Upper lobe of left lung (tissue), 6 donors: ENCODE measurements around the gene ODF4. TPM values are rescaled to one million over a fixed set of nuclear protein-coding genes. Genes with fewer than 3 reads are reported as not detected.

Experiments used
- ATAC-seq, 2 donors: fragments of 200-7000 bp; cut with Tn5 transposase; one replicate each; pipeline ENCODE4 v1.9.1; 2022; ENCODE audit warnings: mild to moderate bottlenecking in 2 of 2, moderate library complexity in 2 of 2; ENCODE audit not compliant: low FRiP score in 2 of 2
- DNase-seq, 2 donors: peaks; one replicate each; pipeline ENCODE4 v3.0.0-alpha.2; 2019 to 2020
- H3K27ac ChIP-seq, 4 donors: fragments of 200-600 bp; sonication (generic); one replicate each; pipeline ENCODE4 v1.5.1; 2016 to 2019
- H3K27me3 ChIP-seq, 4 donors: fragments of 200-600 bp; sonication (generic); one replicate each; pipeline ENCODE4 v1.5.1; 2017 to 2019
- H3K36me3 ChIP-seq, 4 donors: fragments of 200-600 bp; sonication (generic); one replicate each; pipeline ENCODE4 v1.5.1; 2016 to 2019
- H3K4me1 ChIP-seq, 4 donors: fragments of 200-600 bp; sonication (generic); one replicate each; pipeline ENCODE4 v1.5.1; 2018 to 2019
- H3K4me3 ChIP-seq, 4 donors: fragments of 200-600 bp; sonication (generic); one replicate each; pipeline ENCODE4 v1.5.1; 2017 to 2019; ENCODE audit warnings: mild to moderate bottlenecking in 2 of 4, moderate library complexity in 1 of 4
- H3K9me3 ChIP-seq, 4 donors: fragments of 200-600 bp; sonication (generic); one replicate each; pipeline ENCODE4 v1.5.1; 2018 to 2019
- EP300 ChIP-seq, 4 donors: sonication (generic); formaldehyde crosslinking; IDR thresholded peaks; one replicate each; pipeline ENCODE4 v1.5.1; 2017; ENCODE audit warnings: antibody characterized with exemption in 4 of 4, control low read depth in 2 of 4
- POLR2A ChIP-seq, 4 donors: fragments of 450-650 bp; IDR thresholded peaks; one replicate each; pipeline ENCODE4 v1.5.1; 2016 to 2017; ENCODE audit warnings: antibody characterized with exemption in 4 of 4, mild to moderate bottlenecking in 2 of 4
- POLR2AphosphoS5 ChIP-seq, 2 donors: sonication (generic); formaldehyde crosslinking; IDR thresholded peaks; one replicate each; pipeline ENCODE4 v1.5.1; 2017; ENCODE audit warnings: antibody characterized with exemption in 2 of 2
- WGBS, 2 donors: methylation state at CpG; one replicate each; pipeline ENCODE4 v1.1.5; 2017 to 2018; 5-methylcytosine and 5-hydroxymethylcytosine counted together
- total RNA-seq, 6 donors: library from RNA; depleted of rRNA in 4 of 6; stranded (reverse); fragments of >200 nt in 4 of 6; gene quantifications; one replicate each; pipeline versions ENCODE4 v1.1.0 to v1.2.1, GENCODE V29; 2016 to 2021
- TF ChIP-seq, protein P1 (sequence below), 6 experiments: fragments of 450-650 bp in 4 of 6; fragments of 200-600 bp in 2 of 6; sonication (generic) in 2 of 6; IDR thresholded peaks; one replicate each; pipeline ENCODE4 v1.5.1; 2016 to 2019; ENCODE audit warnings: antibody characterized with exemption in 6 of 6
- donor health status: DM: no; HTN: no; CAD: no; lungs with moderate emphysema.
- donor health status: DM: no; HTN: yes; CAD: no; lungs with severe emphysema.

ODF4 gene
- total RNA-seq, 6 donors from 2014 or later: not detected

GRCh38 chr17:8387914-8388651, 48.4 kb downstream of the ODF4 start:
- Histone ChIP-seq H3K27me3 (no peaks in the 10 kb centered on the region), H3K4me1 (peaks cover 12 to 18% (median 16%) of the 10 kb centered on the region in 4 donors), H3K27ac (no peak overlapping the region), H3K9me3 (no peaks in the 10 kb centered on the region), H3K4me3 (no peak overlapping the region), H3K36me3 (no peaks in the 10 kb centered on the region)
- ATAC-seq (no peak), DNase-seq (no peak)
- WGBS, 2 donors: 83 to 84% methylated on average over 7 of the region's 7 CpGs
- TF ChIP-seq POLR2AphosphoS5 (IDR thresholded peaks at IDR 0.05) (no peak), POLR2A (IDR thresholded peaks at IDR 0.05) (no peak), EP300 (IDR thresholded peaks at IDR 0.05) (no peak)
- TF ChIP-seq, protein P1, sequence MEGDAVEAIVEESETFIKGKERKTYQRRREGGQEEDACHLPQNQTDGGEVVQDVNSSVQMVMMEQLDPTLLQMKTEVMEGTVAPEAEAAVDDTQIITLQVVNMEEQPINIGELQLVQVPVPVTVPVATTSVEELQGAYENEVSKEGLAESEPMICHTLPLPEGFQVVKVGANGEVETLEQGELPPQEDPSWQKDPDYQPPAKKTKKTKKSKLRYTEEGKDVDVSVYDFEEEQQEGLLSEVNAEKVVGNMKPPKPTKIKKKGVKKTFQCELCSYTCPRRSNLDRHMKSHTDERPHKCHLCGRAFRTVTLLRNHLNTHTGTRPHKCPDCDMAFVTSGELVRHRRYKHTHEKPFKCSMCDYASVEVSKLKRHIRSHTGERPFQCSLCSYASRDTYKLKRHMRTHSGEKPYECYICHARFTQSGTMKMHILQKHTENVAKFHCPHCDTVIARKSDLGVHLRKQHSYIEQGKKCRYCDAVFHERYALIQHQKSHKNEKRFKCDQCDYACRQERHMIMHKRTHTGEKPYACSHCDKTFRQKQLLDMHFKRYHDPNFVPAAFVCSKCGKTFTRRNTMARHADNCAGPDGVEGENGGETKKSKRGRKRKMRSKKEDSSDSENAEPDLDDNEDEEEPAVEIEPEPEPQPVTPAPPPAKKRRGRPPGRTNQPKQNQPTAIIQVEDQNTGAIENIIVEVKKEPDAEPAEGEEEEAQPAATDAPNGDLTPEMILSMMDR (IDR thresholded peaks at IDR 0.05): no peak

DNA sequence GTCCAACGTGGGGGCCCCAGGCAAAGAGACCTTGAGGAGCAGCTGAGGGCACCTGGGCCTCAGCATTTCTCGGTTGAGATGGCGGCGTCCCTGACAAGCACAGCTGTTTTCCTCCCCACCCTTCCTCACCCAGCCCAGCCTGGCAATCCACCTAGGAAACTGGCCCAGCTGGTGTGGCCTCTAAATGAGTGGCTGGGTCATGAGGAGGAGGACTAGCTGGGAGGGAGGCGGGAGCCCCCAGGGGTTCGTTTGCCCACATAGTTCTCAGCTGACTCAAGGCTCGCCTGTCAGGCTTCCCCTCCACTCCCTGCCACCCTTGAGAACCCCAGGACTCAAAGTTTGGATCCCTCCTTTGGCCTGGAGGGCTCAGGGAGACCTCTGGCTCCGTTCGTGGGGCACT, 52.1 kb downstream of the ODF4 start:
- ATAC-seq: no peak
- Histone ChIP-seq H3K4me1 (no peaks in the 10 kb centered on the region), H3K27ac (no peak overlapping the region), H3K36me3 (no peaks in the 10 kb centered on the region), H3K9me3 (no peaks in the 10 kb centered on the region), H3K27me3 (peaks cover 0 to 2% (median 0%) of the 10 kb centered on the region in 4 donors), H3K4me3 (no peak overlapping the region)
- no peak for DNase-seq
- WGBS, 2 donors: 53 to 61% methylated on average over 4 to 7 of the region's 9 CpGs
- no peak for TF ChIP-seq POLR2AphosphoS5 (IDR thresholded peaks at IDR 0.05)
- no peak for TF ChIP-seq EP300 (IDR thresholded peaks at IDR 0.05)
- TF ChIP-seq POLR2A (IDR thresholded peaks at IDR 0.05): no peak
- TF ChIP-seq, protein P1 (IDR thresholded peaks at IDR 0.05): no peak

DNA sequence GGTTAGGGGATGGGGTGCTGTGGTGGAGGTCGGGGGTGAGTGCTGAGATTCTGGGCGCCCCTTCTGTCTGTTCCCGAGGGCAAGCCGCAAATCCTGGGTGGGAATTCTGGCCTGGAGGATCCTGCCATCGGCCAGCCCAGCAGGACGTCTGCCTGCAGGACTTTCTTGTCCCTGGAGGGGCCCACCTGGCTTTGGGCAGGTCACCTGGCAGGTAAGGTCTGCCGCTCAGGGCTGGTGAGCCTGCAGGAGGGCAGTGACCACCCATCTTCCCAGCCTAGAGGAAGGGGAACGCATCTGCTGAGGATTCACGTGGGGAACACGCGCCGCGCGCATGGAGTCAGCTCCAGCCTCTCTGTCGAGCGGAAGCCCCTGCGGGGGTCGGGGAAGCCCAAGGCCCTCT, 52.6 kb downstream of the ODF4 start:
- no peaks in the 10 kb centered on the region for H3K9me3 ChIP-seq
- 70 to 95% methylated on average over 11 to 15 of the region's 18 CpGs for WGBS, 2 donors
- no peak overlapping the region for H3K27ac ChIP-seq
- DNase-seq (no peak), ATAC-seq (no peak)
- no peak overlapping the region for H3K4me3 ChIP-seq
- H3K27me3 ChIP-seq: peaks cover 0 to 2% (median 0%) of the 10 kb centered on the region in 4 donors
- H3K36me3 ChIP-seq: no peaks in the 10 kb centered on the region
- H3K4me1 ChIP-seq: no peaks in the 10 kb centered on the region
- TF ChIP-seq EP300 (IDR thresholded peaks at IDR 0.05) (no peak), POLR2A (IDR thresholded peaks at IDR 0.05) (no peak), POLR2AphosphoS5 (IDR thresholded peaks at IDR 0.05) (no peak)
- TF ChIP-seq, protein P1 (IDR thresholded peaks at IDR 0.05): no peak

DNA sequence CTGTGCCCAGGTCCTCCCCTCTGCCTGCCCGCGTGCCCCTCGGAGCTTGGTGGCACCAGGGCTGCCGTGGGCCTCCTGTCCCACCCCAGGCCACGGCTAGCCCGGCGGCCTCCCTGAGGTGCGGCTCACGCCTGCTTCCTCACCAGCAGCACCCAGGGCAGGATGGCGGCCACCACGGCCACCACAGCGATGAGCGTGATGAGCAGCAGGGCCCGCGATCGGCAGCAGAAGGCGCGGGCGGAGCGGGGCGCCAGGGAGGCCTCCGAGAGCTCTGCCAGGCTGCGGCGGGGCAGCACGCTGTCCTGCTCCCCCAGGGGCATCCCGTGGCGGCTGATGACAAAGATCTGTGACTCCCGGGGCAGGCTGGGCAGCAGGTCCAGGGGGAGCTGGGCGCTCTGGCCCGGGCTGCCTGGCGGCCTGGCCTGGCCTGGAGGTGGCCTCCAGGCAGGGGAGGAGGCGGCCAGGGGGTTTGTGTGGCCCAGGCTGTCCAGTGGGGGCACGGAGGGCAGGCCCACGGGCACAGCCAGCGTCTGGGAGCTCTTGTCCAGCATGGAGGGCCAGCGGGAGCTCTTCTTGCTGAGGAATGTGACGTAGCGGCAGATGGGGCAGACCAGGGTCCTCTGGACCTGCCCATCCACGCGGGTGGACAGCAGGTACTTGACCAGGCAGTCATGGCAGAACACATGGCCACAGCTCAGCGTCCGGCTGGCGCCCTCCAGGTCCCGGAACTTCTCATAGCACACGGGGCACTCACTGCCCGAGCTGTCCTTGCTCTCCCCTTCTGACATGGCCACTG, 53.2 kb downstream of the ODF4 start:
- Histone ChIP-seq H3K36me3 (no peaks in the 10 kb centered on the region), H3K4me3 (no peak overlapping the region), H3K27ac (peak overlapping the region in 2 of 4 donors; percentile 42 to 61), H3K4me1 (no peaks in the 10 kb centered on the region), H3K27me3 (peaks cover 0 to 2% (median 0%) of the 10 kb centered on the region in 4 donors), H3K9me3 (no peaks in the 10 kb centered on the region)
- TF ChIP-seq POLR2AphosphoS5 (IDR thresholded peaks at IDR 0.05) (no peak), EP300 (IDR thresholded peaks at IDR 0.05) (no peak), POLR2A (IDR thresholded peaks at IDR 0.05) (no peak)
- TF ChIP-seq, protein P1 (IDR thresholded peaks at IDR 0.05): no peak
- ATAC-seq: peak; percentile 24 to 42
- 91 to 92% methylated on average over 18 to 35 of the region's 46 CpGs for WGBS, 2 donors
- DNase-seq: peak in 1 of 2 donors; percentile 79
